Measurements from ENCODE around the gene HMGB4. TPM values are rescaled to one million over a fixed set of nuclear protein-coding genes. Genes with fewer than 3 reads are reported as not detected.

Gene HMGB4
- total and polyA plus RNA-seq, 12 donors: not detected

- intact Hi-C loops (cut with DNase I): no loop called here
- peaks cover 0 to 5% (median 0%) of the 10 kb centered on the region in 7 donors for H3K27me3 ChIP-seq
- no peaks in the 10 kb centered on the region for H3K4me1 ChIP-seq
- 81 to 87% methylated on average over 5 of the region's 5 CpGs for WGBS, 2 donors
- TF ChIP-seq CTCF (IDR thresholded peaks at IDR 0.05): peak in 1 of 9 donors; percentile 8
- DNase-seq (no peak), ATAC-seq (no peak)
- H3K9me3 ChIP-seq: no peaks in the 10 kb centered on the region
- no peak overlapping the region for H3K4me3 ChIP-seq
- H3K27ac ChIP-seq: no peak overlapping the region
- H3K36me3 ChIP-seq: no peaks in the 10 kb centered on the region
These were observed 21.5 kb upstream of the HMGB4 start for GRCh38 chr1:33842348-33842747.

GRCh38 chr1:33844166-33844565, 19.7 kb upstream of the HMGB4 start:
- DNase-seq (no peak), ATAC-seq (no peak)
- Histone ChIP-seq H3K27ac (no peak overlapping the region), H3K9me3 (no peaks in the 10 kb centered on the region), H3K27me3 (peaks cover 0 to 9% (median 0%) of the 10 kb centered on the region in 7 donors), H3K36me3 (no peaks in the 10 kb centered on the region), H3K4me1 (no peaks in the 10 kb centered on the region), H3K4me3 (no peak overlapping the region)
- intact Hi-C loops (cut with DNase I): no loop called here
- 68% methylated on average over 5 of the region's 5 CpGs for WGBS, 2 donors
- TF ChIP-seq CTCF (IDR thresholded peaks at IDR 0.05): no peak

- intact Hi-C loops (cut with DNase I): no loop called here
- Histone ChIP-seq H3K4me3 (no peak overlapping the region), H3K27ac (no peak overlapping the region), H3K9me3 (no peaks in the 10 kb centered on the region), H3K4me1 (no peaks in the 10 kb centered on the region), H3K36me3 (no peaks in the 10 kb centered on the region), H3K27me3 (peaks cover 0 to 9% (median 0%) of the 10 kb centered on the region in 7 donors)
- no peak for DNase-seq
- WGBS, 2 donors: 88 to 89% methylated on average over 8 of the region's 8 CpGs
- no peak for TF ChIP-seq CTCF (IDR thresholded peaks at IDR 0.05)
- no peak for ATAC-seq
These were observed 17.0 kb upstream of the HMGB4 start for GRCh38 chr1:33846861-33847260.

- intact Hi-C loops (cut with DNase I): no loop called here
- no peak for TF ChIP-seq CTCF (IDR thresholded peaks at IDR 0.05)
- ATAC-seq (no peak), DNase-seq (no peak)
- Histone ChIP-seq H3K27me3 (peaks cover 0 to 9% (median 4%) of the 10 kb centered on the region in 7 donors), H3K9me3 (no peaks in the 10 kb centered on the region), H3K4me3 (no peak overlapping the region), H3K27ac (no peak overlapping the region), H3K36me3 (no peaks in the 10 kb centered on the region), H3K4me1 (no peaks in the 10 kb centered on the region)
- WGBS, 2 donors: 46 to 61% methylated on average over 4 of the region's 4 CpGs
These were observed 15.5 kb upstream of the HMGB4 start for GRCh38 chr1:33848205-33848937.

Measured in heart right ventricle (tissue), 16 donors.